Thymus (tissue), 14 donors: Measurements from ENCODE around the gene DSPP. TPM values are rescaled to one million over a fixed set of nuclear protein-coding genes. Genes with fewer than 3 reads are reported as not detected.
"Not testable (repeated sequence)": the region's sequence is repeated elsewhere in the genome, so short reads cannot be mapped to it uniquely, and the experiment has no call there.

Source experiments
- DNase-seq, 9 donors: peaks; one replicate each; pipeline ENCODE4 v3.0.0-alpha.2; 2013; ENCODE audit warnings: low spot score in 9 of 9, low read depth in 6 of 9, missing footprints in 1 of 9
- H3K27ac ChIP-seq, 2 donors: one replicate each; pipeline ENCODE4 v1.5.1; 2013; ENCODE audit warnings: control low read depth in 1 of 2, low read depth in 1 of 2, low read length in 1 of 2, mild to moderate bottlenecking in 1 of 2, moderate library complexity in 1 of 2
- H3K27me3 ChIP-seq, 2 donors: one replicate each; pipeline ENCODE4 v1.5.1; 2013; ENCODE audit warnings: low read length in 1 of 2; ENCODE audit not compliant: control insufficient read depth in 2 of 2, insufficient read depth in 1 of 2
- H3K36me3 ChIP-seq, 2 donors: one replicate each; pipeline ENCODE4 v1.5.1; 2013; ENCODE audit warnings: low read length in 1 of 2, mild to moderate bottlenecking in 1 of 2, moderate library complexity in 1 of 2; ENCODE audit not compliant: control insufficient read depth in 2 of 2, insufficient read depth in 2 of 2
- H3K4me1 ChIP-seq, 2 donors: one replicate each; pipeline ENCODE4 v1.5.1; 2013; ENCODE audit warnings: low read length in 2 of 2; ENCODE audit not compliant: control insufficient read depth in 2 of 2, insufficient read depth in 2 of 2
- H3K4me3 ChIP-seq, 2 donors: one replicate each; pipeline ENCODE4 v1.5.1; 2013; ENCODE audit warnings: low read length in 2 of 2, control low read depth in 1 of 2, mild to moderate bottlenecking in 1 of 2
- H3K9me3 ChIP-seq, 2 donors: one replicate each; pipeline ENCODE4 v1.5.1; 2013; ENCODE audit warnings: low read length in 1 of 2, mild to moderate bottlenecking in 1 of 2; ENCODE audit not compliant: control insufficient read depth in 2 of 2, insufficient read depth in 1 of 2
- WGBS: extraction: QIAGEN DNeasy Blood & Tissue Kit; methylation state at CpG from one replicate; pipeline ENCODE4 v1.1.7; 2013; 5-methylcytosine and 5-hydroxymethylcytosine counted together
- long read RNA-seq, 10 donors: transcript quantifications; one replicate each; lab custom pipeline, GENCODE V29; 2026
- polyA plus RNA-seq: library from polyadenylated mRNA; stranded (reverse); fragments of 200-250 nt; gene quantifications from one replicate; pipeline ENCODE4 v1.2.3, GENCODE V29; 2013
- total RNA-seq: library from RNA; stranded (reverse); fragments of 120-200 nt; gene quantifications from one replicate; pipeline ENCODE4 v1.2.4, GENCODE V29; 2013
- donor health status: healthy.

Gene DSPP
- total RNA-seq (0.05 TPM), polyA plus RNA-seq (0.05 TPM)
- long read RNA-seq, donor 1: 0 reads
- long read RNA-seq, donor 2: 0 reads
- long read RNA-seq, donor 3: 0 reads
- long read RNA-seq, donor 4: 0 reads
- long read RNA-seq, donor 5: 0 reads
- long read RNA-seq, donor 6: 0 reads
- long read RNA-seq, donor 7: 0 reads
- long read RNA-seq, donor 8: 0 reads
- long read RNA-seq, donor 9: 0 reads
- long read RNA-seq, donor 10: 0 reads

DNA sequence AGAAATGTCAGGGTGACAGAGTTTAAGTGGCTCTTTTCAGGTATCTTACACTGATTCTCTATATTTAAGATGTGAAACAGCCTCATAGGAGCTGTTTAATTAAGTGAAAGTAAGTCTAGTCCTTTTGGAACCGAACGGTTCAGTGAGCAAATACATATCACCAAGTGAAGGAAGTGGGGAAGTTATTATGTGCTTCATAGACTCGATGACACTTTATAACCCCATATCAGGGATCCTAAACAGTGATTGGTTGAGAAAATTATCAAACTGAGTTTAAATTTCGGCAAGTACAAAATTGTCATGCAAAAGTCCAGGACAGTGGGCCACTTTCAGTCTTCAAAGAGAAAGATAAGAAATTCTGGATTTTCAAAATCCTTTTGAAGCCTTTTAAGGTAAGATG lies at the start of gene DSPP:
TSS of gene DSPP (plus strand) at position 301 of the 400 bp plus-strand sequence. CDS start 2,380 bp downstream, outside the sequence.
- WGBS: 97% methylated on average over 4 of the region's 4 CpGs
- Histone ChIP-seq H3K4me3 (no peak within 1 kb of the TSS), H3K9me3 (no peaks in the 10 kb centered on the region), H3K36me3 (no peaks in the 10 kb centered on the region), H3K27me3 (no peaks in the 10 kb centered on the region), H3K27ac (no peak within 1 kb of the TSS), H3K4me1 (no peaks in the 10 kb centered on the region)
- DNase-seq: no peak

DNA sequence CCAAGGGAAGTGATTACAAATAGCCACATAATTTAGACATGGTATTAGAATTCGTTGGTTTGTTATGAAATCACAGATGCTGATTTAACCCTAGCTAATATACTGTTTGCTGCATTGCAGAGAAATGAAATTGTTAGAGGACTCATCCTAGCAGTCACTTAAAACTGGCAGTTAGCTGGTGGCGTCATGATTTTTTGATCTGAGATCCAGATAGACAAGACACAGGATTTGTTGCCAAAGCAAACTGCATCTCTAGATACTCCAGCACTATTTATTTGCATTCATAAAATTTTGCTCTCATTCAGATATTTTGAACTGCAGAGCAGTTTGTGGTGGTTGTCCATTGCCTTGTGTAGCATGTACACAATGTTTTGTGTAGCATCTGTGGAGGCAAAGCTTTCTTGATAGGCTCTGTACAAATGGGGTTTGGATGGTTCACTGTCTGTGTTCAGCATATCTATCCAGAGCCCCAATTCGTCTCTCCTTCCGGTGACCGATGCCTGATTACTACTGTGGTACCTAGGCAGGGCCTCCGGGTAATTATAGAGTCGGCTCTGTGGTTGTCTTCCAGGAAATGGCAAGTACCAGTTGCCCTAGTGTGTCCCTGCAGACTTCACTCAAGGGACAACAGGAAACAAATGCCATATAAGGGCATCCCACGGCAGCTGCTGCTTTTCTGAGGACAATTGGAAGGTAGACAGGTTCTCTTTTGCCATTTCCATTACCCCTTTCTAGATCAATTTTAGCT lies 49.1 kb upstream of the DSPP start:
- no peaks in the 10 kb centered on the region for H3K36me3 ChIP-seq

DNA sequence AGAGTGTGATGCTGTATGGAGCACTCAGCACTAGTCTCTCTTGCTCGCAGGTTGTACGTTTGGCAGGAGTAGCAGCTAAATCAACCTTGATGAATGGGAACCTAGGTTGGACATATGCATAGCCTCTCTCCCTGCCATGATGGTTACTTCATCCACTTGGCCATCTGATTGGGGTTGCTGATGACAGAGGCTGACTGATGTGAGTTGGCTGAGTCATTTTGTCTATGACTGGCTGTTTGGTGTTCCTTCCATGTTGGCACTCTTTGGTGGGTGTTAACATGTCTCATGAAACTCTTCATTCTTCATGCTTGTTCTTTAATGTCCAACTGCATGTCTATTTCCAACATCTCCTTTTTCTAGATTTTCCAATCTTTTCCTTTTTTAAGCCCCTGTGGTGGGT lies 47.5 kb upstream of the DSPP start:
- Histone ChIP-seq H3K36me3 (no peaks in the 10 kb centered on the region), H3K4me3 (no peak overlapping the region), H3K27me3 (no peaks in the 10 kb centered on the region), H3K27ac (no peak overlapping the region), H3K9me3 (no peaks in the 10 kb centered on the region), H3K4me1 (peaks cover 0 to 14% of the 10 kb centered on the region in 2 donors)
- 97% methylated on average over 2 of the region's 2 CpGs for WGBS
- no peak for DNase-seq

More for the DNA sequence above, 49.1 kb upstream of the DSPP start:
- 15% methylated on average over 8 of the region's 8 CpGs for WGBS
- peaks cover 0 to 14% of the 10 kb centered on the region in 2 donors for H3K4me1 ChIP-seq
- peak; percentile 21 to 81 (median 49) for DNase-seq
- H3K27ac ChIP-seq: peak overlapping the region in 1 of 2 donors; percentile 12
- H3K4me3 ChIP-seq: no peak overlapping the region
- no peaks in the 10 kb centered on the region for H3K27me3 ChIP-seq
- H3K9me3 ChIP-seq: no peaks in the 10 kb centered on the region

DNA sequence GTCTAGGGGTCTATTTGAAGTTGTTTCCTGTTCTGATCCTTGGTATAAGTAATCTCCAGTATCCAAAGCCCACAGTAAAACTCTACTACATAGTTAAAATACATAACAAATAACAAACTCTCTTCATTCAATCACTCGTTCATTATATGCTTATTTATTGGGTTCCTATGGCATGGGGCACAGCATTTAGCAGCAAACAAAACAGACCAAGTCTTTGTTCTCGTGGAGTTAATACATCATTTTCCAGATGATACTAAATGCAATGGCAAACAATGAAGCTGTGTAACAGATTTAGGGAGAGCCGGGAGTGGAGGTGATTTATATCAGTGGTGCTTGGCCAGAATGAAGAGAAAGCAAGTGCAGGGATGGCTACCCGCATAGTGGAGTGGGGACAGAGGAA lies 42.6 kb upstream of the DSPP start:
- H3K27me3 ChIP-seq: no peaks in the 10 kb centered on the region
- H3K4me1 ChIP-seq: peaks cover 0 to under 1% of the 10 kb centered on the region in 2 donors
- DNase-seq: no peak
- WGBS: 96% methylated on average over 4 of the region's 4 CpGs
- no peaks in the 10 kb centered on the region for H3K9me3 ChIP-seq
- H3K4me3 ChIP-seq: no peak overlapping the region
- H3K36me3 ChIP-seq: no peaks in the 10 kb centered on the region
- H3K27ac ChIP-seq: no peak overlapping the region

DNA sequence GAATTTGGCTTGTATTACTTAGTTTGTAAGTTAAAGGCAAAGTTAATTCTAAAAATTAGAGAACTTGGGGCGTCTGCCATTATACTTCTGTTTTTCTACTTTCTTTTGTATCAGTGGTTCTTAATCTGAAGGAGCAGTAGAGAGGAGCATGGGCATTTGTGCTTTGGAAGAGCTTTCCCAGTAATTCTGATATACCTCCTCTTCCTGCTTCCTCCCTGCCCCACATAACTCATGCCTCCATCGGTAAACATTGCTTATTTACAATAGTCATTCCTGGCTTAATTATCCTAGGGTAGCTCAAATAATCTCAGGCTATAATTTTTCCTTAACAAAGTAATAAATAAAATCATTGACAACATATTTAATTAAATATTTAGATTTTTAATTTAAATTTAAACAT lies 42.1 kb upstream of the DSPP start:
- no peak for DNase-seq
- no peaks in the 10 kb centered on the region for H3K9me3 ChIP-seq
- no peaks in the 10 kb centered on the region for H3K36me3 ChIP-seq
- H3K27ac ChIP-seq: no peak overlapping the region
- no peaks in the 10 kb centered on the region for H3K27me3 ChIP-seq
- H3K4me1 ChIP-seq: no peaks in the 10 kb centered on the region
- no peak overlapping the region for H3K4me3 ChIP-seq
- WGBS: 88% methylated on average over 2 of the region's 2 CpGs

DNA sequence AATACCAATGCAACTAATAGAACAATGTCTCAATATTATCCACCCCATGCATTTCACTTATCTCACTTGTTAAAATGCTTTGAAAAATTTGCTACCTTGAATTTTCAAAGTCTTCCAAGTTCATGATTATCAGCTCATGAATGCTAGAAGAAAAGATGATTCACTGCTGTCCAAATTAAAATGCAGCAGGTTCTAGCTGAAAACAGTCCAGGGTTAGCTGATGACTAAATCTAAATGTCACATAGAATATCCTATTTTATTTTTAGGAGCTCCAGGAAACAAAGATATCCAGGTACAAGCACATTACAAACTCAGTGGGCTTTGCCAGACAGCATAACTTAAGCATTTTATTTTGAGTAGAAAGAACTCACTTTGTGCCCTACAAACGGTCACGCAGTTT lies 41.1 kb upstream of the DSPP start:
- no peaks in the 10 kb centered on the region for H3K36me3 ChIP-seq
- no peaks in the 10 kb centered on the region for H3K27me3 ChIP-seq
- H3K27ac ChIP-seq: no peak overlapping the region
- no peak overlapping the region for H3K4me3 ChIP-seq
- H3K9me3 ChIP-seq: no peaks in the 10 kb centered on the region
- no peaks in the 10 kb centered on the region for H3K4me1 ChIP-seq
- WGBS: 95% methylated on average over 2 of the region's 2 CpGs
- no peak for DNase-seq

DNA sequence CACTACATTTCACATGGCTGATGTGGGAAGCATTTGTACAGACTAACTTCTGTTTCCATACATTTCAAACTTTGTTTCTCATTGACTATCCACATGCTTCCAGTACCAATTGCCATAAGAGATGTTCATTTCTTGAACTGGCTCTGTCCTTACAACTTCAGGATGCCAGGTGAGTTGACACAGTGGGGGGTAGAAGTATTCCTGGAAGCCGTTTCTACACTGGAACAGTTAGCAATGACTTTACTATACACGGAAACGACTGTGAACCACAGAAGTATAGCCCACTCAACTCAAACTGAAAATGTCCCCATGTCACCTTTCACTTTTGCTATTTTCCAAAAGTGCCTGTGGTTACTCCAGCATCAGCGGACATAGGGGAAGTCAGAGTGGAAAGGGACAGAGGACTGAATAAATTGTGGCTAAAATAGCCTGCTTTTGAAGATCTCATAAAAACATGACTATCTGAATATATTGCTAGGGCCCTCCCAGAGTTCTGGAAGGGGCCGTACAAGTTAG lies 38.0 kb upstream of the DSPP start:
- Histone ChIP-seq H3K27ac (no peak overlapping the region), H3K4me3 (no peak overlapping the region), H3K36me3 (no peaks in the 10 kb centered on the region), H3K4me1 (no peaks in the 10 kb centered on the region), H3K27me3 (no peaks in the 10 kb centered on the region), H3K9me3 (no peaks in the 10 kb centered on the region)
- WGBS: 30% methylated on average over 5 of the region's 5 CpGs
- DNase-seq: no peak

DNA sequence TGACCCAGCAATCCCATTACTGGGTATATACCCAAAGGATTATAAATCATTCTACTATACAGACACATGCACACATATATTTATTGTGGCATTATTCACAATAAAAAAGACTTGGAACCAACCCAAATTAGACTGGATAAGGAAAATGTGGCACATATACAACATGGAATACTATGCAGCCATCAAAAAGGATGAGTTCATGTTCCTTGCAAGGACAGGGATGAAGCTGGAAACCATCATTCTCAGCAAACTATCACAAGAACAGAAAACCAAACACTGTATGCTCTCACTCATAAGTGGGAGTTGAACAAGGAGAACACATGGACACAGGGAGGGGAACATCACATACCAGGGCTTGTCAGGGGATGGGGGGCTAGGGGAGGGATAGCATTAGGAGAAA lies 34.0 kb upstream of the DSPP start:
- not testable (repeated sequence) for H3K27ac ChIP-seq, H3K27me3 ChIP-seq, H3K4me3 ChIP-seq, DNase-seq, H3K9me3 ChIP-seq, H3K36me3 ChIP-seq, H3K4me1 ChIP-seq

DNA sequence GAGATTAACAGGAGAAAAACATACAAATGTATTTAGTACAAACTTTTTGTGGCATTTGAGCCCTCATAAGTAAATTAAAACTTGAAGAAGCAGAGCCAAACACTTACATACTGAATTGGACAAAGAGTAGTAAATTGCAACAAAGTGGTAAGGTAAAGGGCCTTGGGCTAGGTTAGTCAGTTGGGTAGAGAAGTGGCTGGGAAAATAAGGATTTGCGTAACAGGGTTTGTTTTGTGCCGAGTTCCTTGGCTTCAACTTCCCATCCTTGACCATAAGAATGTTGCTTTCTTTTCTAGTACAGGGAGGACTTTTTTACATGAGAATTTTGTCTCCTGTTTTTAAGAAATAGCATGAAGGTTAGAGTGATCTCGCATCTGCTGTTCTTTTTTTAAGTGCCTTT lies 33.3 kb upstream of the DSPP start:
- Histone ChIP-seq H3K27ac (no peak overlapping the region), H3K27me3 (no peaks in the 10 kb centered on the region), H3K4me3 (no peak overlapping the region), H3K9me3 (no peaks in the 10 kb centered on the region), H3K4me1 (no peaks in the 10 kb centered on the region), H3K36me3 (no peaks in the 10 kb centered on the region)
- no peak for DNase-seq
- WGBS: 99% methylated on average over 3 of the region's 3 CpGs
